ENCODE results near the gene ADSL. TPM values are rescaled to one million over a fixed set of nuclear protein-coding genes. Genes with fewer than 3 reads are reported as not detected.

ADSL gene
- total RNA-seq, 4 donors from 2014 or later = 41.8 to 51.7 (median 45.2) TPM

DNA sequence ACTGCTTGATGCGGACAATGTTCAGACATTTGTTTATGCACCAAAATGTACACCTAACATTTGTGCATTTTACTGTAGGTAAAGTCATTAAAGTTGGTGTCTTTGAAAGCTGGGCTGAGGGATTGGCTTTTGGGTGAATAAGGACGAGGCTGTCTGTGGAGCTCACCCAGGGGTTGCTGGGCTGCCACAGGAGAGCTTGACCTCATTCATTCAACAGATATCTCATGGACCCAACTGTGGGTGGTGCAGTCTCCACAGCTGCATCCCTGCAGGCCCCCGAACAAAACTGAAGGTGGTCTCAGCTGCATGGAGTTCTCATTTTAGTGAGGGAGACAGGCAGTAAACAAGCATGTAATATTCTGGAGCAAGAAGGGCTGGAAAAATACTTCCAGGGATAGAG is 56.8 kb downstream of the ADSL start:
- Histone ChIP-seq H3K4me1 (no peaks in the 10 kb centered on the region), H3K4me3 (no peak overlapping the region), H3K27ac (no peak overlapping the region), H3K36me3 (peaks cover 60% of the 10 kb centered on the region), H3K27me3 (no peaks in the 10 kb centered on the region), H3K9me3 (no peaks in the 10 kb centered on the region)
- WGBS = 91% methylated on average over 3 of the region's 3 CpGs
- no peak for DNase-seq (ENCODE audit: low spot score in 2 of 2)
- TF ChIP-seq EP300 (IDR thresholded peaks at IDR 0.05) (no peak), POLR2AphosphoS5 (IDR thresholded peaks at IDR 0.05) (no peak), POLR2A (IDR thresholded peaks at IDR 0.05) (no peak)
- TF ChIP-seq, protein P1, sequence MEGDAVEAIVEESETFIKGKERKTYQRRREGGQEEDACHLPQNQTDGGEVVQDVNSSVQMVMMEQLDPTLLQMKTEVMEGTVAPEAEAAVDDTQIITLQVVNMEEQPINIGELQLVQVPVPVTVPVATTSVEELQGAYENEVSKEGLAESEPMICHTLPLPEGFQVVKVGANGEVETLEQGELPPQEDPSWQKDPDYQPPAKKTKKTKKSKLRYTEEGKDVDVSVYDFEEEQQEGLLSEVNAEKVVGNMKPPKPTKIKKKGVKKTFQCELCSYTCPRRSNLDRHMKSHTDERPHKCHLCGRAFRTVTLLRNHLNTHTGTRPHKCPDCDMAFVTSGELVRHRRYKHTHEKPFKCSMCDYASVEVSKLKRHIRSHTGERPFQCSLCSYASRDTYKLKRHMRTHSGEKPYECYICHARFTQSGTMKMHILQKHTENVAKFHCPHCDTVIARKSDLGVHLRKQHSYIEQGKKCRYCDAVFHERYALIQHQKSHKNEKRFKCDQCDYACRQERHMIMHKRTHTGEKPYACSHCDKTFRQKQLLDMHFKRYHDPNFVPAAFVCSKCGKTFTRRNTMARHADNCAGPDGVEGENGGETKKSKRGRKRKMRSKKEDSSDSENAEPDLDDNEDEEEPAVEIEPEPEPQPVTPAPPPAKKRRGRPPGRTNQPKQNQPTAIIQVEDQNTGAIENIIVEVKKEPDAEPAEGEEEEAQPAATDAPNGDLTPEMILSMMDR (IDR thresholded peaks at IDR 0.05) = no peak

DNA sequence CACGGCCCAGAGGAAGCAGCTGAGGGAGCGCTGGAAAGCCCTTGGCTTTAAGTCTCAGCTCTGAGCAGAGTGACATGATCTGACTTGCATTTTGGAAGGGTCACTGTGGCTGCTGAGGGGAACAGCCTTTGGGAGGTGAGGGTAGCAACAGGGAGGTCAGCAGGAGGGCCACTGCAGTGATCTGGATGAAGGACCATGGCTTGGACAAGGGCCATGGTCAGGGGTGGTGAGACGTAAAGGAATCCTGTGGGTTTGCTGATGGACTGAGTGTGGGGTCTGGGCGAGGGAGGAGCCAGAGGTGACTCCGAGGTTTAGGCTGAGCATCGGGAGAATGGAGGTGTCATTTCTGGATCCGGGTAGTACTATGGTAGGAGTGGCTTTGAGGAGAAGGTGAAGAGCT is 57.4 kb downstream of the ADSL start:
- no peak for DNase-seq (ENCODE audit: low spot score in 2 of 2)
- WGBS = 87% methylated on average over 7 of the region's 7 CpGs
- H3K9me3 ChIP-seq = no peaks in the 10 kb centered on the region
- no peaks in the 10 kb centered on the region for H3K4me1 ChIP-seq
- TF ChIP-seq, protein P1 (IDR thresholded peaks at IDR 0.05) = no peak
- no peak for TF ChIP-seq POLR2A (IDR thresholded peaks at IDR 0.05)
- no peak for TF ChIP-seq POLR2AphosphoS5 (IDR thresholded peaks at IDR 0.05)
- no peak for TF ChIP-seq EP300 (IDR thresholded peaks at IDR 0.05)
- no peak overlapping the region for H3K4me3 ChIP-seq
- peaks cover 65% of the 10 kb centered on the region for H3K36me3 ChIP-seq
- H3K27me3 ChIP-seq = no peaks in the 10 kb centered on the region
- H3K27ac ChIP-seq = no peak overlapping the region

DNA sequence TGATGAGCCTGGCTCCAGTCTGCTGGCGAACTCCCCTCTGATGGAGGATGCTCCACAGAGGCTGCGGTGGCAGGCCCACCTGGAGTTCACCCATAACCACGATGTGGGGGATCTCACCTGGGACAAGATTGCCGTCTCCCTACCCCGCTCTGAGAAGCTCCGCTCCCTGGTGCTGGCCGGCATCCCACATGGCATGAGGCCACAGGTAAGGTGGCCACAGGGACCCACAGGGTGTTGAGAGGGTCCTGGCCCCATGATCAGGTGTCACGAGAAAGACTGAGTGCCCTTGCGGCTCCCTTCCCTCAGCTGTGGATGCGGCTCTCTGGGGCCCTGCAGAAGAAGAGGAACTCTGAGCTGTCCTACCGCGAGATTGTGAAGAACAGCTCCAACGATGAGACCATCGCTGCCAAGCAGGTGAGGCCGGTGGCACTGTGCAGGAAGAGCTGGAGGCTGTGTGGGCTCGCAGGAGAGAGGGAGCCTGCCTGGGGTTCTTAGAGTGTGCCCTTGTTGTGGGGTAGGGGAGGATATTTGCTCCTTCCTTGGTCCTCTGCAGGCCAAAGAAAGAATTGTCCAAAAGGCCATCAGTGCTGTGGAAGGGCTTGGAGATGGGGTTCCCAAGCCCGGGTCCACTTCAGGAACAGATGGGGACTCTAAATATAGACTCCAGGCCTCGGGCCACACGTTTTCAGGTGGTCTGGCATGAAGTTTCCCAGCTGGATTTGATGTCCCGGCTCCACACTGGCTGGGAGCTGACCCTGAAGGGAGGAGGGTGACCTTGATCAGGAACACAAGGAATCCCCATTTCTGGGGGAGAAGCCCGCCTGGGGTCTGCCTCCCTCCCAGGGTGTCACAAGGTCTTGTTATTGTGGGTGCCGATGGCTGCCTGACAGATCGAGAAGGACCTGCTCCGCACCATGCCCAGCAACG is 58.2 kb downstream of the ADSL start:
- no peak overlapping the region for H3K27ac ChIP-seq
- no peaks in the 10 kb centered on the region for H3K27me3 ChIP-seq
- no peak for DNase-seq (ENCODE audit: low spot score in 2 of 2)
- peaks cover 74% of the 10 kb centered on the region for H3K36me3 ChIP-seq
- no peak overlapping the region for H3K4me3 ChIP-seq
- TF ChIP-seq EP300 (IDR thresholded peaks at IDR 0.05) = no peak
- TF ChIP-seq, protein P1 (IDR thresholded peaks at IDR 0.05) = no peak
- TF ChIP-seq POLR2A (IDR thresholded peaks at IDR 0.05) = no peak
- no peak for TF ChIP-seq POLR2AphosphoS5 (IDR thresholded peaks at IDR 0.05)
- no peaks in the 10 kb centered on the region for H3K9me3 ChIP-seq
- 91% methylated on average over 18 of the region's 25 CpGs for WGBS
- no peaks in the 10 kb centered on the region for H3K4me1 ChIP-seq

DNA sequence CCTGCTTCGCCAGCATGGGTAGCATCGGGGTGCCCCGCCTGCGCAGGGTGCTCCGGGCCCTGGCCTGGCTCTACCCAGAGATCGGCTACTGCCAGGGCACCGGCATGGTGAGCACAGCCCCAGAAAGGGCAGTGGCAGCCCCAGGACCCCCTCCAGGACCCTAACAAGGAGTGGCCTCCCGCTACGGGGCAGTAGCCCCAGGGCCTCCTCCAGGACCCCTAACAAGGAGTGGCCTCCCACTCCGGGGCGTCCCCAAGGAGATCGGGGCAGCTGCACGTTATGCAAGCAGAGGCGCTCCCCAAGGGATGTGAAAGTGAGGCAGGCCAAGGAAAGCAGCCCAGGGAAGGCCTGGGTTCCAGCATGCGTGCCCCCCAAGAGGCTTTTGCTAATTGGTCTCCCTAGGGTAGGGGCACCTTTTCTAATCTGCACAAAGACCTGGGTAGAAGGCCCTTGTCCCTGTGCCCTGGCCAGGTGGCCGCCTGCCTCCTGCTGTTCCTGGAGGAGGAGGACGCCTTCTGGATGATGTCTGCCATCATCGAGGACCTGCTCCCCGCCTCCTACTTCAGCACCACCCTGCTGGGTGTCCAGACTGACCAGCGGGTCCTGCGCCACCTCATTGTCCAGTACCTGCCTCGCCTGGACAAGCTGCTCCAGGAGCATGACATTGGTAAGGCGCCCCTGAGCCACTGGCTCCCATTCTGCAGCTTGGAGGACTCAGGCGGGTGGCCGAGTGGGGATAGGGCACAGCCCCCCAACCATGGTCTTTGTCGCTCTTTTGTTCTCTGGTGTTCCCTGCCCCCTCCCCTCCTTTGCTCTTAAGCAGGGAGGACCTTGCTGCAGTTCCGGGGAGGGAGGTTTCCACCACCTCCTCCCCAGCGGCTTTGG is 59.1 kb downstream of the ADSL start:
- H3K27ac ChIP-seq = no peak overlapping the region
- DNase-seq (ENCODE audit: low spot score in 2 of 2) = no peak
- no peaks in the 10 kb centered on the region for H3K27me3 ChIP-seq
- WGBS = 91% methylated on average over 16 of the region's 28 CpGs
- TF ChIP-seq POLR2AphosphoS5 (IDR thresholded peaks at IDR 0.05) = no peak
- no peak for TF ChIP-seq EP300 (IDR thresholded peaks at IDR 0.05)
- TF ChIP-seq, protein P1 (IDR thresholded peaks at IDR 0.05) = no peak
- no peak for TF ChIP-seq POLR2A (IDR thresholded peaks at IDR 0.05)
- H3K4me3 ChIP-seq = no peak overlapping the region
- peaks cover 5% of the 10 kb centered on the region for H3K4me1 ChIP-seq
- H3K9me3 ChIP-seq = no peaks in the 10 kb centered on the region
- H3K36me3 ChIP-seq = peaks cover 83% of the 10 kb centered on the region

Measured in suprapubic skin (tissue), 4 donors.